K562 (cell line): ENCODE measurements around the gene SRMS. TPM values are rescaled to one million over a fixed set of nuclear protein-coding genes. Genes with fewer than 3 reads are reported as not detected.

Experiments
- DNMT1 ChIP-seq: fragments of 450-650 bp; IDR thresholded peaks from 2 replicates; pipeline ENCODE4 v1.6.1; 2016; ENCODE audit warnings: antibody characterized with exemption, mild to moderate bottlenecking
- ELF2 ChIP-seq: fragments of 250-450 bp; sonication (Bioruptor Pico); IDR thresholded peaks from 2 replicates; pipeline ENCODE4 v1.5.0; 2021; ENCODE audit warnings: mild to moderate bottlenecking
- ESRRB ChIP-seq: fragments of 250-450 bp; sonication (Bioruptor Pico); IDR thresholded peaks from 2 replicates; pipeline ENCODE4 v1.5.0; 2020; ENCODE audit warnings: mild to moderate bottlenecking, moderate library complexity, borderline replicate concordance
- HDAC2 ChIP-seq: fragments of 450-650 bp; IDR thresholded peaks from 2 replicates; pipeline ENCODE4 v1.6.1; 2016; ENCODE audit warnings: mild to moderate bottlenecking
- HSF4 ChIP-seq: fragments of 250-450 bp; sonication (Bioruptor Pico); IDR thresholded peaks from 2 replicates; pipeline ENCODE4 v2.1.2; 2022; ENCODE audit warnings: mild to moderate bottlenecking, moderate library complexity, borderline replicate concordance
- KLF6 ChIP-seq: fragments of 250-450 bp; sonication (Bioruptor Pico); IDR thresholded peaks from 2 replicates; pipeline ENCODE4 v1.4.0; 2020; ENCODE audit warnings: mild to moderate bottlenecking, moderate library complexity, borderline replicate concordance
- MAZ ChIP-seq, 2 experiments: fragments of 450-650 bp in 1 of 2; sonication (generic) in 1 of 2; formaldehyde crosslinking; IDR thresholded peaks in 1 of 2; conservative IDR thresholded peaks in 1 of 2; 2 replicates each; pipeline versions ENCODE4 v1.4.0 to v1.5.0; 2020; ENCODE audit warnings: mild to moderate bottlenecking in 1 of 2, missing genetic modification reagents in 1 of 2
- NEUROD1 ChIP-seq: fragments of 150-350 bp; IDR thresholded peaks from 2 replicates; pipeline ENCODE4 v1.6.1; 2014; ENCODE audit warnings: borderline replicate concordance, low read length, low read depth; ENCODE audit not compliant: partially characterized antibody
- PHB ChIP-seq: fragments of 250-450 bp; sonication (Bioruptor Pico); IDR thresholded peaks from 2 replicates; pipeline ENCODE4 v1.5.0; 2021
- RBM14 ChIP-seq: fragments of 200-400 bp; formaldehyde crosslinking; IDR thresholded peaks from 2 replicates; pipeline ENCODE4 v1.6.1; 2018; ENCODE audit warnings: low read depth, mild to moderate bottlenecking, low read length, moderate library complexity, borderline replicate concordance; ENCODE audit not compliant: insufficient read depth
- REST ChIP-seq, 2 experiments: fragments of 450-650 bp; formaldehyde crosslinking in 1 of 2; IDR thresholded peaks; 2 replicates each; pipeline versions ENCODE4 v1.4.0 to v1.6.1; 2014 to 2020; ENCODE audit warnings: mild to moderate bottlenecking in 2 of 2, borderline replicate concordance in 1 of 2, low read depth in 1 of 2
- RNF2 ChIP-seq: sonication (generic); IDR thresholded peaks from 2 replicates; pipeline ENCODE4 v1.6.1; 2016
- STAT5A ChIP-seq: IDR thresholded peaks from 2 replicates; pipeline ENCODE4 v1.6.1; 2012; ENCODE audit warnings: low read length, inconsistent platforms, borderline replicate concordance
- VEZF1 ChIP-seq: fragments of 200-800 bp; sonication (Bioruptor generic); IDR thresholded peaks from 2 replicates; pipeline ENCODE4 v1.6.1; 2017; ENCODE audit warnings: missing genetic modification characterization, missing compliant biosample characterization
- ZFP30 ChIP-seq: fragments of 250-450 bp; sonication (Bioruptor Pico); IDR thresholded peaks from 2 replicates; pipeline ENCODE4 v1.8.0; 2022; ENCODE audit warnings: moderate library complexity, mild to moderate bottlenecking, inconsistent platforms, borderline replicate concordance
- ZFPM2 ChIP-seq: fragments of 250-450 bp; sonication (Bioruptor Pico); IDR thresholded peaks from 2 replicates; pipeline ENCODE4 v1.5.1; 2022; ENCODE audit warnings: mild to moderate bottlenecking
- ZNF644 ChIP-seq: fragments of 200-800 bp; sonication (Bioruptor generic); IDR thresholded peaks from 2 replicates; pipeline ENCODE4 v1.6.1; 2016; ENCODE audit warnings: low read depth, missing genetic modification characterization, missing compliant biosample characterization
- ZNF695 ChIP-seq: fragments of 450-650 bp; formaldehyde crosslinking; IDR thresholded peaks from 2 replicates; pipeline ENCODE4 v1.4.0; 2020; ENCODE audit warnings: mild to moderate bottlenecking, moderate library complexity
- ZNF75A ChIP-seq: fragments of 450-650 bp; formaldehyde crosslinking; IDR thresholded peaks from 2 replicates; pipeline ENCODE4 v1.4.0; 2020; ENCODE audit warnings: mild to moderate bottlenecking
- polyA plus RNA-seq, 8 experiments: library from polyadenylated mRNA; depleted of rRNA in 4 of 8; stranded (reverse) in 5 of 8; unstranded in 3 of 8; fragments of >200 nt; fragmentation: Nextera tagmentation in 2 of 8; fragmentation: Illumina TruSeq in 1 of 8; extraction: Ambion mirVana in 2 of 8; extraction: Trizol in 1 of 8; gene quantifications; 2 replicates each; pipeline versions ENCODE4 v1.2.1 to v1.2.3, GENCODE V29; 2011 to 2014; ENCODE audit warnings: inconsistent platforms in 1 of 8, missing spikeins in 1 of 8
- total RNA-seq, 7 experiments: library from RNA; depleted of rRNA in 6 of 7; stranded (reverse); fragments of >200 nt in 6 of 7; fragmentation: Illumina TruSeq in 2 of 7; extraction: Trizol in 2 of 7; gene quantifications; 2 replicates each; pipeline versions ENCODE4 v1.2.1 to v1.2.3, GENCODE V29; 2011 to 2021; ENCODE audit warnings: low replicate concordance in 1 of 7

SRMS gene
- total and polyA plus RNA-seq, 9 of the 15 experiments (the other 6 are each of a cell fraction or from before 2014, with no cell fraction given), result 0.07 TPM; not detected in 8

GRCh38 chr20:63552481-63553249 lies 5.1 kb upstream of the SRMS start (continued):
- TF ChIP-seq MAZ (CRISPR knock-in tag; conservative IDR thresholded peaks at IDR 0.05 in 1 of 2, IDR thresholded peaks at IDR 0.05 in 1 of 2) (peak in 1 of 2 experiments; percentile 53; a peak in 1 of 4 replicates), ZFPM2 (no peak), ZNF644 (tag) (no peak), RNF2 (peak; percentile 82; the same call in 1 of the 2 replicates), DNMT1 (no peak), NEUROD1 (peak; percentile 33), REST (IDR thresholded peaks at IDR 0.05; ENCODE audit: borderline replicate concordance) (0 out of 2 replicates have a peak, but pooled peaks have one; percentile 5), REST (CRISPR knock-in tag; IDR thresholded peaks at IDR 0.05; ENCODE audit: low read depth) (no peak; the same call in 1 of the 2 replicates), ESRRB (no peak), KLF6 (no peak), HSF4 (CRISPR knock-in tag) (no peak), PHB (CRISPR knock-in tag) (0 out of 2 replicates have a peak, but pooled peaks have one; percentile 38), STAT5A (no peak), ELF2 (CRISPR knock-in tag) (no peak), ZNF695 (CRISPR knock-in tag) (no peak), ZNF75A (CRISPR knock-in tag) (no peak), HDAC2 (0 out of 2 replicates have a peak, but pooled peaks have one; percentile 47), RBM14 (no peak), ZFP30 (CRISPR knock-in tag) (no peak), VEZF1 (no peak; the same call in 1 of the 2 replicates)
